ENCODE measurements around the gene TMEM171. TPM values are rescaled to one million over a fixed set of nuclear protein-coding genes. Genes with fewer than 3 reads are reported as not detected.

Gene TMEM171
- total and polyA plus RNA-seq, 2 donors from 2014 or later = 15.4 to 17.7 TPM

GRCh38 chr5:73158313-73158712 lies 37.9 kb downstream of the TMEM171 start:
- intact Hi-C loops (cut with DNase I) = no loop called here
- H3K4me1 ChIP-seq (ENCODE audit: control insufficient read depth in 2 of 3, insufficient read depth in 2 of 3, low read depth in 1 of 3, low read length in 3 of 3) = peaks cover 0 to 31% (median 21%) of the 10 kb centered on the region in 3 donors

GRCh38 chr5:73160239-73160671 lies 39.9 kb downstream of the TMEM171 start:
- no peak for FAIRE-seq
- intact Hi-C loops (cut with DNase I) = no loop called here
- Histone ChIP-seq H3K27me3 (ENCODE audit: control insufficient read depth, insufficient read depth, low read length) (no peaks in the 10 kb centered on the region), H3K4me1 (ENCODE audit: control insufficient read depth in 2 of 3, insufficient read depth in 2 of 3, low read depth in 1 of 3, low read length in 3 of 3) (peaks cover 0 to 25% (median 18%) of the 10 kb centered on the region in 3 donors), H3K27ac (ENCODE audit: low read depth in 2 of 2, low read length in 2 of 2) (no peak overlapping the region), H3K36me3 (ENCODE audit: control insufficient read depth in 2 of 3, insufficient read depth in 3 of 3, low read length in 3 of 3) (no peaks in the 10 kb centered on the region), H3K9me3 (ENCODE audit: control insufficient read depth in 2 of 3, insufficient read depth in 1 of 3, low read length in 3 of 3) (no peaks in the 10 kb centered on the region), H3K9ac (ENCODE audit: low read length in 3 of 3) (no peak overlapping the region), H3K4me3 (ENCODE audit: low read length in 3 of 3) (no peak overlapping the region)
- TF ChIP-seq CTCF (IDR thresholded peaks at IDR 0.05; ENCODE audit: borderline replicate concordance, extremely low read depth, insufficient read depth) = no peak
- DNase-seq = no peak

More at GRCh38 chr5:73158313-73158712, 37.9 kb downstream of the TMEM171 start:
- H3K9ac ChIP-seq (ENCODE audit: low read length in 3 of 3) = peak overlapping the region in 1 of 3 donors; percentile 29
- no peaks in the 10 kb centered on the region for H3K27me3 ChIP-seq (ENCODE audit: control insufficient read depth, insufficient read depth, low read length)
- no peak for TF ChIP-seq CTCF (IDR thresholded peaks at IDR 0.05; ENCODE audit: borderline replicate concordance, extremely low read depth, insufficient read depth)
- H3K4me3 ChIP-seq (ENCODE audit: low read length in 3 of 3) = no peak overlapping the region
- peak; percentile 41 for FAIRE-seq
- no peaks in the 10 kb centered on the region for H3K36me3 ChIP-seq (ENCODE audit: control insufficient read depth in 2 of 3, insufficient read depth in 3 of 3, low read length in 3 of 3)
- DNase-seq = peak in 4 of 5 donors; percentile 77 to 89 (median 84)
- H3K9me3 ChIP-seq (ENCODE audit: control insufficient read depth in 2 of 3, insufficient read depth in 1 of 3, low read length in 3 of 3) = no peaks in the 10 kb centered on the region
- peak overlapping the region; percentile 80 to 83 for H3K27ac ChIP-seq (ENCODE audit: low read depth in 2 of 2, low read length in 2 of 2)

- DNase-seq (no peak), FAIRE-seq (no peak)
- H3K27me3 ChIP-seq (ENCODE audit: control insufficient read depth, insufficient read depth, low read length) = no peaks in the 10 kb centered on the region
- H3K9me3 ChIP-seq (ENCODE audit: control insufficient read depth in 2 of 3, insufficient read depth in 1 of 3, low read length in 3 of 3) = no peaks in the 10 kb centered on the region
- no peaks in the 10 kb centered on the region for H3K36me3 ChIP-seq (ENCODE audit: control insufficient read depth in 2 of 3, insufficient read depth in 3 of 3, low read length in 3 of 3)
- H3K27ac ChIP-seq (ENCODE audit: low read depth in 2 of 2, low read length in 2 of 2) = no peak overlapping the region
- peaks cover 0 to 4% (median 4%) of the 10 kb centered on the region in 3 donors for H3K4me1 ChIP-seq (ENCODE audit: control insufficient read depth in 2 of 3, insufficient read depth in 2 of 3, low read depth in 1 of 3, low read length in 3 of 3)
- intact Hi-C loops (cut with DNase I) = no loop called here
- no peak overlapping the region for H3K9ac ChIP-seq (ENCODE audit: low read length in 3 of 3)
- peak; percentile 30 for TF ChIP-seq CTCF (IDR thresholded peaks at IDR 0.05; ENCODE audit: borderline replicate concordance, extremely low read depth, insufficient read depth)
- no peak overlapping the region for H3K4me3 ChIP-seq (ENCODE audit: low read length in 3 of 3)
These were observed 50.1 kb downstream of the TMEM171 start for GRCh38 chr5:73170522-73170921.

- peaks cover 0 to 6% (median 4%) of the 10 kb centered on the region in 3 donors for H3K4me1 ChIP-seq (ENCODE audit: control insufficient read depth in 2 of 3, insufficient read depth in 2 of 3, low read depth in 1 of 3, low read length in 3 of 3)
- H3K27me3 ChIP-seq (ENCODE audit: control insufficient read depth, insufficient read depth, low read length) = no peaks in the 10 kb centered on the region
- no peak for FAIRE-seq
- peak in 1 of 5 donors; percentile 31 for DNase-seq
- intact Hi-C loops (cut with DNase I) = no loop called here
- H3K27ac ChIP-seq (ENCODE audit: low read depth in 2 of 2, low read length in 2 of 2) = no peak overlapping the region
- H3K36me3 ChIP-seq (ENCODE audit: control insufficient read depth in 2 of 3, insufficient read depth in 3 of 3, low read length in 3 of 3) = no peaks in the 10 kb centered on the region
- no peak overlapping the region for H3K9ac ChIP-seq (ENCODE audit: low read length in 3 of 3)
- H3K9me3 ChIP-seq (ENCODE audit: control insufficient read depth in 2 of 3, insufficient read depth in 1 of 3, low read length in 3 of 3) = no peaks in the 10 kb centered on the region
- no peak overlapping the region for H3K4me3 ChIP-seq (ENCODE audit: low read length in 3 of 3)
- no peak for TF ChIP-seq CTCF (IDR thresholded peaks at IDR 0.05; ENCODE audit: borderline replicate concordance, extremely low read depth, insufficient read depth)
These were observed 51.1 kb downstream of the TMEM171 start for GRCh38 chr5:73171495-73171894.

Data from kidney (tissue), 14 donors.